IMR-90 (cell line): ENCODE measurements around the gene XRN1. TPM values are rescaled to one million over a fixed set of nuclear protein-coding genes. Genes with fewer than 3 reads are reported as not detected.

Source experiments
- ATAC-seq: fragments of 200-7000 bp; cut with Tn5 transposase; 2 replicates; pipeline ENCODE4 v1.9.1; 2020; ENCODE audit warnings: low read depth, mild to moderate bottlenecking, moderate library complexity
- Bru-seq: library from RNA; stranded (reverse); fragments of 400-500 nt; gene quantifications from one replicate; lab custom pipeline; 2021; lab: Mats Ljungman, UMichigan
- BruChase-seq, 2 experiments: library from RNA; stranded (reverse); fragments of 400-500 nt; gene quantifications; one replicate each; lab custom pipeline; 2021; lab: Mats Ljungman, UMichigan
- BruUV-seq: library from RNA; stranded (reverse); fragments of 400-500 nt; replicated peaks from 2 replicates; lab custom pipeline; 2021; lab: Mats Ljungman, UMichigan
- CTCF ChIA-PET: fragments of 300-600 bp; formaldehyde crosslinking; extraction: SDS; loops from one replicate; lab custom pipeline; 2021; ENCODE audit warnings: antibody characterized with exemption; lab: Yijun Ruan, JAX
- POLR2A ChIA-PET: fragments of 300-600 bp; sonication (Branson Sonifier 250); formaldehyde crosslinking; loops from one replicate; lab custom pipeline; 2022; ENCODE audit warnings: antibody characterized with exemption; ENCODE audit not compliant: unreplicated experiment; lab: Charles Lee
- DNase-seq: peaks from one replicate; pipeline ENCODE4 v3.0.0; 2013
- H2AFZ ChIP-seq: replicated peaks from 2 replicates; pipeline ENCODE3; 2013; ENCODE audit warnings: low read length, mild to moderate bottlenecking; ENCODE audit not compliant: poor library complexity
- H2AK5ac ChIP-seq: 2 replicates; pipeline ENCODE4 v1.6.1; 2013; ENCODE audit warnings: low read depth, low read length, inconsistent platforms
- H2AK9ac ChIP-seq: replicated peaks from 2 replicates; pipeline ENCODE3; 2013; ENCODE audit warnings: mild to moderate bottlenecking, low read depth, low read length, moderate library complexity; ENCODE audit not compliant: poor library complexity
- H2BK120ac ChIP-seq: 2 replicates; pipeline ENCODE4 v1.6.1; 2013; ENCODE audit warnings: low read depth, low read length, inconsistent platforms
- H2BK15ac ChIP-seq: 3 replicates; pipeline ENCODE4 v1.6.1; 2013; ENCODE audit warnings: low read depth, low read length, inconsistent platforms
- H2BK20ac ChIP-seq: 2 replicates; pipeline ENCODE4 v1.6.1; 2013; ENCODE audit warnings: low read depth, mild to moderate bottlenecking, inconsistent platforms, low read length, moderate library complexity
- H2BK5ac ChIP-seq: 2 replicates; pipeline ENCODE4 v1.6.1; 2013; ENCODE audit warnings: mild to moderate bottlenecking, low read depth, low read length, inconsistent platforms; ENCODE audit not compliant: poor library complexity, severe bottlenecking
- H3K14ac ChIP-seq: replicated peaks from 2 replicates; pipeline ENCODE4 v1.6.1; 2013; ENCODE audit warnings: low read depth, low read length, inconsistent platforms
- H3K18ac ChIP-seq: 2 replicates; pipeline ENCODE4 v1.6.1; 2013; ENCODE audit warnings: low read depth, low read length, control low read depth
- H3K23ac ChIP-seq: 2 replicates; pipeline ENCODE4 v1.6.1; 2013; ENCODE audit warnings: low read depth, low read length, inconsistent platforms
- H3K27ac ChIP-seq: 2 replicates; pipeline ENCODE4 v1.5.1; 2013; ENCODE audit warnings: mild to moderate bottlenecking, control low read depth, low read length; ENCODE audit not compliant: insufficient read depth
- H3K27me3 ChIP-seq: 2 replicates; pipeline ENCODE4 v1.6.1; 2013; ENCODE audit warnings: low read length; ENCODE audit not compliant: control insufficient read depth, insufficient read depth
- H3K36me3 ChIP-seq: 2 replicates; pipeline ENCODE4 v1.6.1; 2013; ENCODE audit warnings: low read length, mixed read lengths; ENCODE audit not compliant: control insufficient read depth, insufficient read depth
- H3K4ac ChIP-seq: 2 replicates; pipeline ENCODE4 v1.6.1; 2013; ENCODE audit warnings: low read depth, low read length, inconsistent platforms
- H3K4me1 ChIP-seq: 2 replicates; pipeline ENCODE4 v1.6.1; 2013; ENCODE audit warnings: low read length, mixed read lengths; ENCODE audit not compliant: control insufficient read depth, insufficient read depth
- H3K4me2 ChIP-seq: 2 replicates; pipeline ENCODE4 v1.6.1; 2013; ENCODE audit warnings: low read depth, mild to moderate bottlenecking, control low read depth, low read length, moderate library complexity
- H3K4me3 ChIP-seq: 2 replicates; pipeline ENCODE4 v1.5.1; 2013; ENCODE audit warnings: low read depth, mild to moderate bottlenecking, control low read depth, low read length, moderate library complexity; ENCODE audit not compliant: insufficient read depth
- H3K56ac ChIP-seq: 2 replicates; pipeline ENCODE4 v1.6.1; 2013; ENCODE audit warnings: low read length, inconsistent platforms; ENCODE audit not compliant: insufficient read depth; ENCODE audit errors: extremely low read depth
- H3K79me1 ChIP-seq, 2 experiments: 2 replicates each; pipeline ENCODE4 v1.6.1; 2013; ENCODE audit warnings: low read length in 2 of 2, inconsistent platforms in 1 of 2, low read depth in 1 of 2
- H3K9ac ChIP-seq: 2 replicates; pipeline ENCODE4 v1.6.1; 2013; ENCODE audit warnings: low read depth, low read length, control low read depth
- H3K9me1 ChIP-seq: 2 replicates; pipeline ENCODE4 v1.6.1; 2013; ENCODE audit warnings: low read length, inconsistent platforms; ENCODE audit not compliant: insufficient read depth
- H3K9me3 ChIP-seq: 2 replicates; pipeline ENCODE4 v1.6.1; 2013; ENCODE audit warnings: low read length; ENCODE audit not compliant: control insufficient read depth, insufficient read depth
- H4K20me1 ChIP-seq: 2 replicates; pipeline ENCODE4 v1.6.1; 2013; ENCODE audit warnings: low read length, inconsistent platforms; ENCODE audit not compliant: insufficient read depth
- H4K5ac ChIP-seq: 2 replicates; pipeline ENCODE4 v1.6.1; 2013; ENCODE audit warnings: mild to moderate bottlenecking, low read depth, low read length, control low read depth
- H4K8ac ChIP-seq, 2 experiments: 2 replicates each; pipeline ENCODE4 v1.6.1; 2013; ENCODE audit warnings: low read depth in 2 of 2, low read length in 2 of 2, control low read depth in 1 of 2, inconsistent platforms in 1 of 2
- H4K91ac ChIP-seq: 2 replicates; pipeline ENCODE4 v1.6.1; 2013; ENCODE audit warnings: low read depth, low read length, inconsistent platforms; ENCODE audit not compliant: insufficient read depth
- FOS ChIP-seq: fragments of 150-350 bp; IDR thresholded peaks from 2 replicates; pipeline ENCODE4 v1.6.1; 2016; ENCODE audit warnings: low read depth, low read length
- MAFK ChIP-seq: IDR thresholded peaks from 2 replicates; pipeline ENCODE4 v1.6.1; 2012; ENCODE audit warnings: low read depth, low read length, improper control_type of control experiment
- MAZ ChIP-seq: IDR thresholded peaks from 2 replicates; pipeline ENCODE4 v1.6.1; 2012; ENCODE audit warnings: low read depth, mild to moderate bottlenecking, low read length, improper control_type of control experiment, moderate library complexity, borderline replicate concordance
- MXI1 ChIP-seq: IDR thresholded peaks from 2 replicates; pipeline ENCODE4 v1.6.1; 2012; ENCODE audit warnings: low read depth, mild to moderate bottlenecking, low read length, moderate library complexity, borderline replicate concordance
- RAD21 ChIP-seq: IDR thresholded peaks from 2 replicates; pipeline ENCODE4 v1.6.1; 2012; ENCODE audit warnings: low read length, improper control_type of control experiment
- RFX5 ChIP-seq: IDR thresholded peaks from 2 replicates; pipeline ENCODE4 v1.8.0; 2012; ENCODE audit warnings: low read depth, mild to moderate bottlenecking, low read length, moderate library complexity
- WGBS, 2 experiments: methylation state at CpG; one replicate each; pipeline versions ENCODE4 v1.1.5 to v1.1.7; 2013; ENCODE audit warnings: missing lambda C conversion rate in 2 of 2; ENCODE audit not compliant: insufficient read length in 1 of 2; ENCODE audit errors: extremely low coverage in 2 of 2; 5-methylcytosine and 5-hydroxymethylcytosine counted together
- dilution Hi-C: fragments of 300-500 bp; cut with HindIII; formaldehyde crosslinking; loops from one replicate; pipeline ENCODE4 v1.14.3; 2018; ENCODE audit warnings: low sequenced_read_pairs; ENCODE audit not compliant: unreplicated experiment
- in situ Hi-C: fragments of 300-500 bp; cut with MboI; formaldehyde crosslinking; loops from 3 replicates; pipeline ENCODE4 v1.14.3; 2019; ENCODE audit warnings: low sequenced_read_pairs, inconsistent platforms, mixed read lengths
- intact Hi-C: fragments of 100-400 bp; cut with micrococcal nuclease; formaldehyde crosslinking; loops from 2 replicates; pipeline ENCODE4 v1.10.0; 2022
- long read RNA-seq: library from polyadenylated mRNA; unstranded; transcript quantifications from one replicate; pipeline ENCODE4 v2.0.0, GENCODE V29; 2021; ENCODE audit not compliant: unreplicated experiment
- polyA plus RNA-seq, 3 experiments: library from polyadenylated mRNA; depleted of rRNA; stranded (reverse); fragments of >200 nt; gene quantifications; 2 replicates each; pipeline ENCODE4 v1.2.3, GENCODE V29; 2012; ENCODE audit warnings: low replicate concordance in 1 of 3
- total RNA-seq: library from RNA; depleted of rRNA; stranded (reverse); fragments of >200 nt; gene quantifications from 2 replicates; pipeline ENCODE4 v1.2.3, GENCODE V29; 2012; rRNA removed
- TF ChIP-seq, protein P1 (sequence below): fragments of 150-350 bp; IDR thresholded peaks from 2 replicates; pipeline ENCODE4 v1.6.1; 2016; ENCODE audit warnings: low read depth, mild to moderate bottlenecking, low read length, moderate library complexity, borderline replicate concordance

XRN1 gene, protein sequence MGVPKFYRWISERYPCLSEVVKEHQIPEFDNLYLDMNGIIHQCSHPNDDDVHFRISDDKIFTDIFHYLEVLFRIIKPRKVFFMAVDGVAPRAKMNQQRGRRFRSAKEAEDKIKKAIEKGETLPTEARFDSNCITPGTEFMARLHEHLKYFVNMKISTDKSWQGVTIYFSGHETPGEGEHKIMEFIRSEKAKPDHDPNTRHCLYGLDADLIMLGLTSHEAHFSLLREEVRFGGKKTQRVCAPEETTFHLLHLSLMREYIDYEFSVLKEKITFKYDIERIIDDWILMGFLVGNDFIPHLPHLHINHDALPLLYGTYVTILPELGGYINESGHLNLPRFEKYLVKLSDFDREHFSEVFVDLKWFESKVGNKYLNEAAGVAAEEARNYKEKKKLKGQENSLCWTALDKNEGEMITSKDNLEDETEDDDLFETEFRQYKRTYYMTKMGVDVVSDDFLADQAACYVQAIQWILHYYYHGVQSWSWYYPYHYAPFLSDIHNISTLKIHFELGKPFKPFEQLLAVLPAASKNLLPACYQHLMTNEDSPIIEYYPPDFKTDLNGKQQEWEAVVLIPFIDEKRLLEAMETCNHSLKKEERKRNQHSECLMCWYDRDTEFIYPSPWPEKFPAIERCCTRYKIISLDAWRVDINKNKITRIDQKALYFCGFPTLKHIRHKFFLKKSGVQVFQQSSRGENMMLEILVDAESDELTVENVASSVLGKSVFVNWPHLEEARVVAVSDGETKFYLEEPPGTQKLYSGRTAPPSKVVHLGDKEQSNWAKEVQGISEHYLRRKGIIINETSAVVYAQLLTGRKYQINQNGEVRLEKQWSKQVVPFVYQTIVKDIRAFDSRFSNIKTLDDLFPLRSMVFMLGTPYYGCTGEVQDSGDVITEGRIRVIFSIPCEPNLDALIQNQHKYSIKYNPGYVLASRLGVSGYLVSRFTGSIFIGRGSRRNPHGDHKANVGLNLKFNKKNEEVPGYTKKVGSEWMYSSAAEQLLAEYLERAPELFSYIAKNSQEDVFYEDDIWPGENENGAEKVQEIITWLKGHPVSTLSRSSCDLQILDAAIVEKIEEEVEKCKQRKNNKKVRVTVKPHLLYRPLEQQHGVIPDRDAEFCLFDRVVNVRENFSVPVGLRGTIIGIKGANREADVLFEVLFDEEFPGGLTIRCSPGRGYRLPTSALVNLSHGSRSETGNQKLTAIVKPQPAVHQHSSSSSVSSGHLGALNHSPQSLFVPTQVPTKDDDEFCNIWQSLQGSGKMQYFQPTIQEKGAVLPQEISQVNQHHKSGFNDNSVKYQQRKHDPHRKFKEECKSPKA (N-terminal part only)
- total RNA-seq (21.5 and 38.9 TPM in 2 replicates), polyA plus RNA-seq (2012; rRNA removed) (6.0 and 6.8 TPM in 2 replicates), Bru-seq, nascent RNA (percentile 83 among the genes with signal in this experiment), BruChase-seq, experiment 1, labeled RNA remaining after a 6-hour chase (percentile 81 among the genes with signal in this experiment), BruChase-seq, experiment 2, labeled RNA remaining after a 2-hour chase (percentile 84 among the genes with signal in this experiment)
- 0.66 and 7.5 TPM in 2 replicates for polyA plus RNA-seq (2012; cell fraction: cytosol; rRNA removed)
- 1.2 and 13.7 TPM in 2 replicates for polyA plus RNA-seq (2012; cell fraction: nucleus; rRNA removed; ENCODE audit: low replicate concordance)
- long read RNA-seq, partial matches to known transcripts: 9 of 20 reads
- long read RNA-seq, other reads (novel, unspliced or antisense): 10 of 20 reads

DNA sequence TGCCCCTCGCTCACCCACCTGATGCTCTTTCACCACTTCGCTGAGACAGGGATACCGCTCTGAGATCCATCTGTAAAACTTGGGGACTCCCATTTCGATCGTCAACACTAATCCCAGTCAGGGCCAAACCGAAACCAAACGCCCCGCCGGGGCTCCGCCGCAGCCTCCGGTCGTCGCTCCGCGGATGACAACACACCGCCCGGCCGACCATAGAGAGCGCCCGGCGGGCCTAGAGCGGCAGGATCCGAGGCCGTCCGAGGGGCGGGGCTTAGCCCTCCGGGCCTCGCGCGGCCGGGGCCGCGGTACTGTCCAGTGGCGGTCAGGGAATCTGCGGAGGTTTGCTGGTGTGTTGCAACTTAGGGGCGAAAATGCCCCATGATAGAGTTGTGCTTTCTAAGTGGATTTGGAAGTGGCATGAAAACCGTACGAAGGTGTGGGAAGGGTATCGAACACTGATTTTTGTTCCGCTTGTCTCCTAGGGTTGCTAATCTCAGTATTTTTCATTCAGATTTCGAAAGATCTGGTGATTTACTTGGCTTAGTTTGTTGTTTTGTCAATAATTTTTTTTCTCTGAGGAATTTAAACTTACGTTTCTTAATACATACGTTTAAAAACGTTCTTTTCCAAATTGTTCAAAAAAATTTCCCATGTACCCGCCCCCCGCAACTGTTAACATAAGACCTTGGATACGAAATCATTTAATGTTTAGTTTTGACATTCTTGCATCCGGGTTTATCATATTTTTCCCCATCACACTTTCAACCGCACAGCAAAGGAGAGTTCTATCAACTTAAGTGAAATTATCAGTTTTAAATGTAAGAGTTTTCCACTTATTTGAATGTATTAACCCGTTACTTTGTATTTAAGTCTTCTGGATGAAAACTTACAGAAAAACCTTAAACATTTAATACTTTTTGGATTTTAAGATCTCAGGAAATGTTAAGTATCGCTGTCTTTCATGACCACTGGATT is at the start of gene XRN1:
Gene XRN1 (minus strand): TSS at position 186 of the 972 bp plus-strand sequence. CDS start 93 bp downstream, at position 93.
- TSS peak; percentile 76 for BruUV-seq
- peak within 1 kb of the TSS; percentile 86 for H3K18ac ChIP-seq
- no peaks in the 10 kb centered on the region; the same call in 1 of the 2 replicates for H3K9me1 ChIP-seq
- dilution Hi-C loops (no loop called here), intact Hi-C loops (loop anchor here (2.0 kb wide), 1 partner anchor 131 kb away; the partner anchor contains the start of gene ATR), in situ Hi-C loops (no loop called here)
- peak within 1 kb of the TSS; percentile 86 for H4K5ac ChIP-seq
- peaks cover 6 to 33% of the 10 kb centered on the region in 2 experiments; a peak in 3 of 4 replicates for H3K79me1 ChIP-seq
- CTCF ChIA-PET: no interaction called here
- H4K91ac ChIP-seq: peak within 1 kb of the TSS; percentile 87
- H2AK5ac ChIP-seq: peak within 1 kb of the TSS; percentile 80; the same call in 1 of the 2 replicates
- H3K4ac ChIP-seq: peak within 1 kb of the TSS; percentile 96
- 1% methylated on average over 34 of the region's 52 CpGs; no CpG with 5 or more reads in 1 of the 2 experiments for WGBS, 2 experiments
- peaks cover 4% of the 10 kb centered on the region; the same call in 1 of the 2 replicates for H3K4me1 ChIP-seq
- H3K14ac ChIP-seq: peak within 1 kb of the TSS; percentile 98
- H2BK120ac ChIP-seq: peak within 1 kb of the TSS; percentile 61
- H3K9me3 ChIP-seq: no peaks in the 10 kb centered on the region
- peaks cover 10% of the 10 kb centered on the region for H4K20me1 ChIP-seq
- H2AK9ac ChIP-seq: peak within 1 kb of the TSS; percentile 92
- peak within 1 kb of the TSS; percentile 67; the same call in 1 of the 3 replicates for H2BK15ac ChIP-seq
- H3K23ac ChIP-seq: peak within 1 kb of the TSS; percentile 98
- peak within 1 kb of the TSS; percentile 97 for H2AFZ ChIP-seq
- peak within 1 kb of the TSS; percentile 97 for H3K56ac ChIP-seq
- ATAC-seq (peak; percentile 100), DNase-seq (peak; percentile 94)
- H3K4me3 ChIP-seq: peak within 1 kb of the TSS; percentile 94
- H2BK20ac ChIP-seq: peak within 1 kb of the TSS; percentile 19; the same call in 1 of the 2 replicates
- H3K36me3 ChIP-seq: peaks cover 7% of the 10 kb centered on the region
- H3K27ac ChIP-seq: peak within 1 kb of the TSS; percentile 93
- peak within 1 kb of the TSS; percentile 92 for H3K4me2 ChIP-seq
- POLR2A ChIA-PET: no interaction called here
- H3K27me3 ChIP-seq: no peaks in the 10 kb centered on the region
- H2BK5ac ChIP-seq: peak within 1 kb of the TSS; percentile 95
- H4K8ac ChIP-seq: peak within 1 kb of the TSS; percentile 84 to 99
- peak within 1 kb of the TSS; percentile 99 for H3K9ac ChIP-seq
- TF ChIP-seq, protein P1, sequence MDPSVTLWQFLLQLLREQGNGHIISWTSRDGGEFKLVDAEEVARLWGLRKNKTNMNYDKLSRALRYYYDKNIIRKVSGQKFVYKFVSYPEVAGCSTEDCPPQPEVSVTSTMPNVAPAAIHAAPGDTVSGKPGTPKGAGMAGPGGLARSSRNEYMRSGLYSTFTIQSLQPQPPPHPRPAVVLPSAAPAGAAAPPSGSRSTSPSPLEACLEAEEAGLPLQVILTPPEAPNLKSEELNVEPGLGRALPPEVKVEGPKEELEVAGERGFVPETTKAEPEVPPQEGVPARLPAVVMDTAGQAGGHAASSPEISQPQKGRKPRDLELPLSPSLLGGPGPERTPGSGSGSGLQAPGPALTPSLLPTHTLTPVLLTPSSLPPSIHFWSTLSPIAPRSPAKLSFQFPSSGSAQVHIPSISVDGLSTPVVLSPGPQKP: no peak
- no peak for TF ChIP-seq MAFK
- no peak for TF ChIP-seq RAD21
- peak; percentile 55; the same call in 1 of the 2 replicates for TF ChIP-seq MAZ
- no peak for TF ChIP-seq FOS
- 0 out of 2 replicates have a peak, but pooled peaks have one; percentile 25 for TF ChIP-seq MXI1
- no peak for TF ChIP-seq RFX5
